ENCODE measurements around the gene ZBTB7C. TPM values are rescaled to one million over a fixed set of nuclear protein-coding genes. Genes with fewer than 3 reads are reported as not detected.

The ZBTB7C gene
- total and polyA plus RNA-seq, 9 donors: 1.5 to 26.6 (median 15.7) TPM

DNA sequence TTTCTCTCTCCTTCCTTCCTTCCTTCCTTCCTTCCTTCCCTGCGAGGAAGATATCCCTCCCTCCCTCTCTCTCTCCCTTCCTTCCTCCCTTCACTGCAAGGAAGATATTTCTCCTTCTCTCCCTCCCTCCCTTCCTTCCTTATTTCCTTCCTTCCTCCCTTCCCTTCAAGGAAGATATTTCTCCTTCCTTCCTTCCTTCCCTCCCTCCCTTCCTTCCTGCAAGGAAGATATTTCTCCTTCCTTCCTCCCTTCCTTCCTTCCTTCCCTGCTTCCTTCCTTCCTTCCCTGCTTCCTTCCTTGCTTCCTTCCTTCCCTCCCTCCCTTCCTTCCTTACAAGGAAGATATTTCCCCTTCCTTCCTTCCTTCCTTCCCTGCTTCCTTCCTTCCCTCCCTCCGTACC lies 229.5 kb downstream of the ZBTB7C start:
- intact Hi-C loops (cut with DNase I): no loop called here
- H3K4me3 ChIP-seq: no peak overlapping the region
- H3K27me3 ChIP-seq: no peaks in the 10 kb centered on the region
- DNase-seq: no peak
- H3K36me3 ChIP-seq: no peaks in the 10 kb centered on the region
- no peak overlapping the region for H3K27ac ChIP-seq
- TF ChIP-seq EP300 (IDR thresholded peaks at IDR 0.05) (no peak), POLR2A (IDR thresholded peaks at IDR 0.05) (no peak)
- TF ChIP-seq, protein P1, sequence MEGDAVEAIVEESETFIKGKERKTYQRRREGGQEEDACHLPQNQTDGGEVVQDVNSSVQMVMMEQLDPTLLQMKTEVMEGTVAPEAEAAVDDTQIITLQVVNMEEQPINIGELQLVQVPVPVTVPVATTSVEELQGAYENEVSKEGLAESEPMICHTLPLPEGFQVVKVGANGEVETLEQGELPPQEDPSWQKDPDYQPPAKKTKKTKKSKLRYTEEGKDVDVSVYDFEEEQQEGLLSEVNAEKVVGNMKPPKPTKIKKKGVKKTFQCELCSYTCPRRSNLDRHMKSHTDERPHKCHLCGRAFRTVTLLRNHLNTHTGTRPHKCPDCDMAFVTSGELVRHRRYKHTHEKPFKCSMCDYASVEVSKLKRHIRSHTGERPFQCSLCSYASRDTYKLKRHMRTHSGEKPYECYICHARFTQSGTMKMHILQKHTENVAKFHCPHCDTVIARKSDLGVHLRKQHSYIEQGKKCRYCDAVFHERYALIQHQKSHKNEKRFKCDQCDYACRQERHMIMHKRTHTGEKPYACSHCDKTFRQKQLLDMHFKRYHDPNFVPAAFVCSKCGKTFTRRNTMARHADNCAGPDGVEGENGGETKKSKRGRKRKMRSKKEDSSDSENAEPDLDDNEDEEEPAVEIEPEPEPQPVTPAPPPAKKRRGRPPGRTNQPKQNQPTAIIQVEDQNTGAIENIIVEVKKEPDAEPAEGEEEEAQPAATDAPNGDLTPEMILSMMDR (IDR thresholded peaks at IDR 0.05): no peak
- no peaks in the 10 kb centered on the region for H3K4me1 ChIP-seq (ENCODE audit: insufficient read depth)
- no peaks in the 10 kb centered on the region for H3K9me3 ChIP-seq
- WGBS, 3 donors: 80 to 90% (median 87%) methylated on average over 2 of the region's 2 CpGs

DNA sequence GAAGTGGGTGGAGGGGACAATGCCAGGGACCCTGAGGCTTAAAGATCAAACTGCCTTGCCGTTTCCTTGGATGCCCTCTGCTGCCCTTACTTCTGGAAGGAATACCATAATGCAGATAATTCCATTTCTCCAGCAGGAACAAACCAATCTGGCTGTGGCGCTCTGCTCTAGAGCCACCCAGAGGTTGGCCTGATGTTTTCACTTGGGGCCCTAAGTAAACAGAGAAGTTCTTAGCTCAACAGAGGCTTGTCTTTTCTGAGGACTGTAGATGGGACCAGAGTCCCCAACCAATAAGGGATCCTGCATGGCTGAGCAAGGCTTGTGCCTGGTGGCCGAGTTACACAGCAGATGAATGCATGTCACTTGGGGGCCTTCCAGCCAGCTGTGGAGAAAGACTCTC lies 230.2 kb downstream of the ZBTB7C start:
- Histone ChIP-seq H3K4me1 (ENCODE audit: insufficient read depth) (no peaks in the 10 kb centered on the region), H3K4me3 (no peak overlapping the region), H3K36me3 (no peaks in the 10 kb centered on the region), H3K27me3 (no peaks in the 10 kb centered on the region), H3K9me3 (no peaks in the 10 kb centered on the region), H3K27ac (no peak overlapping the region)
- TF ChIP-seq POLR2A (IDR thresholded peaks at IDR 0.05): no peak
- WGBS, 3 donors: 85 to 89% (median 85%) methylated on average over 3 of the region's 3 CpGs
- DNase-seq: no peak
- intact Hi-C loops (cut with DNase I): no loop called here

DNA sequence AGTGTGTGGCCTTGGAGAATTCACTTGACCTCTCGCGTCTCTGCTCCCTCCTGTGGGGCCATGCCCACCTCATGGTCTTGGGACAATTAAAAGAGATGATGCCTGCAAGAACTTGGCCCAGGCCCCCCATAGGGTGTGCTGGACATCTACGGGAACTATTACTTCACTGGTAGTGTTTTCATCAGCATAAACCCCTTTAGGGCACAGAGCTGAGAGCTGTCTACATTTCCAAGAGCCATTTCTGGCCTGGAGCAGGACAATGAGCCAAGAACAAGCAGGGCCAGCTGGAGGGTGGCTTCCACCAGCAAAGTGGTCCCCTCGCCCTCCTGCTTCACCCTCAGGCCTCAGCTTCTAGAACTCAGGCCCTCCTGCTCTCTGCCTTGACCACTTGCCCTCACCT lies 232.3 kb downstream of the ZBTB7C start:
- no peak for DNase-seq
- 89 to 91% (median 90%) methylated on average over 4 of the region's 4 CpGs for WGBS, 3 donors
- Histone ChIP-seq H3K4me1 (ENCODE audit: insufficient read depth) (no peaks in the 10 kb centered on the region), H3K36me3 (no peaks in the 10 kb centered on the region), H3K4me3 (no peak overlapping the region), H3K27me3 (no peaks in the 10 kb centered on the region), H3K9me3 (no peaks in the 10 kb centered on the region), H3K27ac (no peak overlapping the region)
- intact Hi-C loops (cut with DNase I): no loop called here
- TF ChIP-seq POLR2A (IDR thresholded peaks at IDR 0.05) (no peak), EP300 (IDR thresholded peaks at IDR 0.05) (no peak)
- TF ChIP-seq, protein P1 (IDR thresholded peaks at IDR 0.05): no peak

DNA sequence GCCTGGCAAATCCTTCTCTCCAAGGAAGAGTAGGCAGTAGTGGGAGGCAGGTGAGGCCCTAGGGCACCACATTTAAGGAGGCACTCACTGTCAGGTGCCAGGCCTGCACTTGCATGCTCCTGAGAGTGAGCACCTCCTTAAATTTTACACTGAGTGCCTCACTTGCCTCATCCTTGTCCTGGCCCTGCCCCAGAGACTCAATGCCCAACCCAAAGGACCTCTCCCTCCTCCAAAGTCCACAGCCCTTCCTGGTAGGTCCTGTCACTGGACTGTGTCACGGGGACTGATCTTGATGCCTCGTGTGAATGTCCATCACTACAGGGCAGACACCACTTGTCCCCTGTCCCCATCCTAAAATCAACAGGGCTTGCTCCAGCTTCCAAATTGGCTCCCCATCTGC lies 235.6 kb downstream of the ZBTB7C start:
- H3K36me3 ChIP-seq: no peaks in the 10 kb centered on the region
- TF ChIP-seq, protein P1 (IDR thresholded peaks at IDR 0.05): no peak
- TF ChIP-seq EP300 (IDR thresholded peaks at IDR 0.05) (no peak), POLR2A (IDR thresholded peaks at IDR 0.05) (no peak)
- peaks cover 4% of the 10 kb centered on the region for H3K4me1 ChIP-seq (ENCODE audit: insufficient read depth)
- no peaks in the 10 kb centered on the region for H3K9me3 ChIP-seq
- no peak overlapping the region for H3K4me3 ChIP-seq
- 93 to 96% (median 94%) methylated on average over 2 of the region's 2 CpGs for WGBS, 3 donors
- H3K27ac ChIP-seq: no peak overlapping the region
- H3K27me3 ChIP-seq: no peaks in the 10 kb centered on the region
- no peak for DNase-seq
- intact Hi-C loops (cut with DNase I): no loop called here

DNA sequence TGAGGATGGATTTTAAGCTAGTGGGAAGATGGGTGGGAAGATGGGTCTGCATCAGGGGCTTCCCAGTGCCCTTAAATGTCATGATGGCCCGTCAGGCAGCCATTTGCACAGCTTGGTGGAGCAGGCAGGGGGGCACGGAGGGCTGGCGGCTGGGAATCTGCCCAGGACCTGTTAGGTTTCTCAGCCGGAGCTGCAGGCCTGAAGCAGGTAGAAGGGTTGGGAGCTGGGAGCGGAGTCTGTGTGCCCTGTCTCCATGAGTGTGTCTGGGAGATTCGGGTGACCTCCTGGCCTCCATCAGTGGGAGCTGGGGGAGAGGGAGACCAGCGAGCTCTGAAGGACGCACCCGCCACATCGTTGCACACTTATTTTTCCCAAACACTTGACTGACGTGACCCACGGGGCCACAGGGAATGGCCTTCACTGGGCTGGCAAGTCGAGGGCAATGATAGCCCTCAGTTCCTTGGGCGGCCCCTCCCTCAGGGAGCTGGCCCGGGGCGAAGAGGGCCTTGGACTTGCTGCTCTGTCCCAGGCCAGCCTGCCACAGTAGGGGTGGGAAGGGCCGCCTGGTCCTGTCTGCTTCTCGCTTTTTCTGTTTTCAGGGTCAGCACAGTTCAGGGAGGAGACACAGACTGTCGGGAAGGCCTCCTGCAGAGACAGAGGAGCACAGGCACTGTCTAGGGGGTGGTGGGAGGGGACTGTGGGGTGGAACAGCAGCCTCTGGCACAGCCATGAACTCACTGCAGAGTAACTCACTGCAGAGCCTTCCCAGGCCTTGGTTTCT lies 236.8 kb downstream of the ZBTB7C start:
- intact Hi-C loops (cut with DNase I): no loop called here
- Histone ChIP-seq H3K4me3 (no peak overlapping the region), H3K27me3 (no peaks in the 10 kb centered on the region), H3K36me3 (no peaks in the 10 kb centered on the region), H3K27ac (no peak overlapping the region), H3K4me1 (ENCODE audit: insufficient read depth) (peaks cover 7% of the 10 kb centered on the region), H3K9me3 (no peaks in the 10 kb centered on the region)
- WGBS, 3 donors: 87 to 93% (median 89%) methylated on average over 17 to 19 of the region's 19 CpGs
- peak in 1 of 5 donors; percentile 31 for DNase-seq
- no peak for TF ChIP-seq POLR2A (IDR thresholded peaks at IDR 0.05)
- no peak for TF ChIP-seq EP300 (IDR thresholded peaks at IDR 0.05)
- TF ChIP-seq, protein P1 (IDR thresholded peaks at IDR 0.05): no peak
